RCC 7860 (cell line): ENCODE results near the gene AIG1.
"Not testable (repeated sequence)": the region's sequence is repeated elsewhere in the genome, so short reads cannot be mapped to it uniquely, and the experiment has no call there.

Experiments used
- DNase-seq: peaks from one replicate; pipeline ENCODE4 v3.0.0-alpha.2; 2015; ENCODE audit warnings: low spot score
- FAIRE-seq: peaks from 2 replicates; lab custom pipeline; 2012; peaks lifted over from hg19 to GRCh38; lab: Jason Lieb, UNC

AIG1 gene

DNA sequence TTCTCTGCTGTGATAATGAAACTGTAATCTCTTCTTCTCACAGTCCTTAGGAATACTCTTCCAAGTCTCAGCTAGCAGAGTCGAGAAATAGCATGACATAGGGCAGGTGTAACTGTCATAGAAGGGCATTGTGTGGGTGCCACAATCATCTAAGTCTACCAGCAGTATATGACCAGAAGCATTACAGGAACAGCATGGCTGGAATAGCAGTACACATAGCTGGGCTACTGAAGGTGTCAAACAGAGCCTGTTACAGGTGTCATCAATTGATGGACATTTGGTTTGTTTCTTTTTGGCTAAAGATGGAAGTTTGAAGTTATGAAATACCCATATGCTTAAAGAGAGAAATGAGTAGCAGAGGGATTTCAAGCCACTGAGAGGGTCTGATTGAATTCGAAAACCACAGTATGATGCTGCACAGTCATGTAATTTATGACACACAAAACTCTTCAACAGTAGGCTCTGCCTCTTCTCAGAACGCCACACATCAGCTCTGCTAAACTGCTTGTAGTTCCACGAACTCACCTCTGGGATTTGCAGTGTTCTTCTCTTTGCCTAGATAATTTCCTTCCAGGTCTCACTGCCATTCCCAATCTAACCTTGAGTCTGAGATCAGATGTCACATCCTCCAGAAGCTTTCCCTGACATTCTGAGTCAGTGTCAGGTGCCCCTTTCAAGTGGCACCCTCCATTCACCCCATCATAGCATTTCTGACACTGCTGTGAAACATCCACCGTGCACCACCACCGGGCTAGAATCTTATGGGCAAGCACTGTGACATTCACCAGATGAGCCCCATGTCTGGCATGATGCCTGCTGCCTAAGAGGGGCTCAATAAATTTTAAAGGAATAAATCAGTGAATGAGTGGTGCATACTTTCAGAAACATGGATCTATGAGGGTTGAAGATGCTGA is 238.8 kb downstream of the AIG1 start:
- DNase-seq (no peak), FAIRE-seq (no peak)

DNA sequence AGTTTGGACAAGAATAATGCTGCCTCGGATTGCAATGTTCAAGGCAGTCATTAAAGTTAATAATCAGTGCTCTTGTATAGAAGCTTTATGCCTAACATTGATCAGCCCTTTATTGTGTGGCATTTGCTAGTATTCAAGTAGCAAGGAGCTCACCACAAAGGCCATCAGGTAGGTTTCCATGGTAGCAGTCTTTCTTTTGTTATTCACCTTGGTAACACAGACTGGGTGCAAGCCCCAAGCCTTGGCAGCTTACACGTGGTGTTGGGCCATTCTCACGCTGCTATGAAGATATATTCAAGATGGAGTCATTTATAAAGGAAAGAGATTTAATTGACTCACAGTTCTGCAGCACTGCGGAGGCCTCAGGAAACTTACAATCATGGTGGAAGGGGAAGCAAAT is 240.5 kb downstream of the AIG1 start:
- FAIRE-seq: no peak
- no peak for DNase-seq

DNA sequence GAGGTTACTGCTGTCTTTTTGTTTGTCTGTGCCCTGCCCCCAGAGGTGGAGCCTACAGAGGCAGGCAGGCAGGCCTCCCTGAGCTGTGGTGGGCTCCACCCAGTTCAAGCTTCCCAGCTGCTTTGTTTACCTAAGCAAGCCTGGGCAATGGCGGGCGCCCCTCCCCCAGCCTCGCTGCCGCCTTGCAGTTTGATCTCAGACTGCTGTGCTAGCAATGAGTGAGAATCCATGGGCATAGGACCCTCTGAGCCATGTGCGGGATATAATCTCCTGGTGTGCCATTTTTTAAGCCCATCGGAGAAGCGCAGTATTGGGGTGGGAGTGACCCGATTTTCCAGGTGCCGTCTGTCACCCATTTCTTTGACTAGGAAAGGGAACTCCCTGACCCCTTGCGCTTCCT is 247.1 kb downstream of the AIG1 start:
- not testable (repeated sequence) for DNase-seq, FAIRE-seq

GRCh38 chr6:143313163-143313562 is 252.5 kb downstream of the AIG1 start:
- no peak for DNase-seq
- FAIRE-seq: no peak

- FAIRE-seq: no peak
- DNase-seq: no peak
Measured at GRCh38 chr6:143321491-143322086, 260.9 kb downstream of the AIG1 start.

DNA sequence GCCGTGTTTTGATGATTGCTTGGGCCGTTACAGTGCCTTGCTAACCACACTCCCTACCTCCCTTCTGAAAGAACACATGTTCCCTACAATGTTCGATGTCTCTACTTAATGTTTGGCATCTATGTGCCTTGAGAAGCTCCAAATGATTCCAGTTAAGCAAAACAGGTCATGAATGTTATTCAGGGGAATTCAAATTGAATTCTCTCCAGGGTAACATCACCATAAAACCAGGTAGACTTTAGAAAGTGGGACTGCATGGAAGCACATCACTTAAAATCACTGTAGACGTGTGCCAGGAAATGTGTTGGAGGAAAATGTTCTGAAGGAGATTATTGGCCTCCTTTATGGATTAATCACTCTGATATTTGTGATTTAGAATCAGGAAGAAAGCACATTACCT is 261.7 kb downstream of the AIG1 start:
- DNase-seq: no peak
- no peak for FAIRE-seq

- DNase-seq (no peak), FAIRE-seq (no peak)
Measured at GRCh38 chr6:143323729-143324470, 263.2 kb downstream of the AIG1 start.

- FAIRE-seq (peak; percentile 83), DNase-seq (peak; percentile 69)
Measured at GRCh38 chr6:143325379-143326140, 264.9 kb downstream of the AIG1 start.

DNA sequence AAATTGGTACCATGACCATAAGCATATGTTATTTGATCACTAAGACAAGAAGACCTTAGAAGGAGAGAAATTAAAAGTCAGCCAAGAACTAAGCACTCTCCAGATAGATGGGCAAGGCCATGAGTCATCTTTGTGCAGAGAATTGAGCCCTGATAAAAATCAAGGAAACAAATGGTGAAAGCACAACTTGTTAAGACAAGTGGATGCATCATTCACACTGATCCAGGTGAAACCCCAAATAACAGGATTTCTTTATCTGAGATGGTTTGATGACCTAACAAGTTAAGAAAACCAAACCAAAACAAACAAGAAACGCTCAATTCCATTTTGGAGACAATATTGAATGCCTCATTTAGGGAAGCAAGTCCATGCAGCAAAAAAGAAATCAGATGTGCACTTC is 268.2 kb downstream of the AIG1 start:
- FAIRE-seq (no peak), DNase-seq (no peak)

DNA sequence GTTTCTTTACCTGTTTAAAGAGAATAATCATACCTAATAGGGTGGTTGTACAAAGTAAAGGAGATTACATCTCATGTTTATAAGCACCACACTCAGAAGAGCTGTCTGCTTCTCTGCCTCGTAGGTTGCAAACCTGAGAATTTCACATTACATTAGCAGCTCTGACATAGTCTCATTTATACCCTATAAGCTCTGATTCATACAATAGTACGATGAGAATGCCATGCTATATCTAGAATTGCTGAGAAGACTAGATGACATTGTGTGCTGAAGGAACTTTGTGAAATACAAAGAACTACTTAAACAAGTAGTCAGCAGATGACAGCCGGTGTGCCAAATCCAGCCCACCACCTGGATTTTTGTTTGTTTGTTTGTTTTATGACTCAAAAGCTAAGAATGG is 268.6 kb downstream of the AIG1 start:
- FAIRE-seq: no peak
- no peak for DNase-seq

- DNase-seq (no peak), FAIRE-seq (no peak)
Measured at GRCh38 chr6:143331362-143331761, 270.7 kb downstream of the AIG1 start.

GRCh38 chr6:143332153-143332845 is 271.6 kb downstream of the AIG1 start:
- FAIRE-seq (no peak), DNase-seq (no peak)

GRCh38 chr6:143333081-143333480 is 272.4 kb downstream of the AIG1 start:
- no peak for DNase-seq
- no peak for FAIRE-seq

- no peak for DNase-seq
- no peak for FAIRE-seq
Measured at GRCh38 chr6:143333749-143334520, 273.2 kb downstream of the AIG1 start.

- DNase-seq (no peak), FAIRE-seq (no peak)
Measured at GRCh38 chr6:143335865-143336264, 275.2 kb downstream of the AIG1 start.

GRCh38 chr6:143336446-143337152 is 275.9 kb downstream of the AIG1 start:
- DNase-seq: peak; percentile 45
- no peak for FAIRE-seq

GRCh38 chr6:143337201-143337949 is 276.7 kb downstream of the AIG1 start:
- no peak for FAIRE-seq
- no peak for DNase-seq

- FAIRE-seq (no peak), DNase-seq (no peak)
Measured at GRCh38 chr6:143339223-143339622, 278.5 kb downstream of the AIG1 start.
